CD1c-positive myeloid dendritic cell (primary cell): ENCODE measurements around the gene PARP14.
"Not testable (repeated sequence)": the region's sequence is repeated elsewhere in the genome, so short reads cannot be mapped to it uniquely, and the experiment has no call there.

Source experiments
- DNase-seq: peaks from one replicate; pipeline ENCODE4 v3.0.0-alpha.2; 2016; ENCODE audit errors: extremely low spot score

PARP14 gene

GRCh38 chr3:122679085-122679881 is 1.4 kb upstream of the PARP14 start:
- peak; percentile 72 for DNase-seq

GRCh38 chr3:122679882-122680474 is 661 bp upstream of the PARP14 start:
- DNase-seq: no peak

- no peak for DNase-seq
These were observed 790 bp downstream of the PARP14 start for GRCh38 chr3:122681284-122681973.

- no peak for DNase-seq
These were observed 1.4 kb downstream of the PARP14 start for GRCh38 chr3:122681974-122682409.

GRCh38 chr3:122682778-122683411 is 2.3 kb downstream of the PARP14 start:
- peak; percentile 58 for DNase-seq

- no peak for DNase-seq
These were observed 6.7 kb downstream of the PARP14 start for GRCh38 chr3:122687298-122687697.

GRCh38 chr3:122688996-122689395 is 8.4 kb downstream of the PARP14 start:
- DNase-seq: peak; percentile 34

GRCh38 chr3:122689587-122689986 is 8.9 kb downstream of the PARP14 start:
- DNase-seq: no peak

- DNase-seq: no peak
These were observed 9.5 kb downstream of the PARP14 start for GRCh38 chr3:122690096-122690495.

- no peak for DNase-seq
These were observed 10.6 kb downstream of the PARP14 start for GRCh38 chr3:122691195-122691594.

GRCh38 chr3:122692674-122693073 is 12.0 kb downstream of the PARP14 start:
- no peak for DNase-seq

GRCh38 chr3:122694966-122695365 is 14.3 kb downstream of the PARP14 start:
- no peak for DNase-seq

GRCh38 chr3:122695927-122696561 is 15.4 kb downstream of the PARP14 start:
- no peak for DNase-seq

- DNase-seq: no peak
These were observed 17.4 kb downstream of the PARP14 start for GRCh38 chr3:122697952-122698620.

GRCh38 chr3:122700193-122700592 is 19.6 kb downstream of the PARP14 start:
- no peak for DNase-seq

- no peak for DNase-seq
These were observed 24.7 kb downstream of the PARP14 start for GRCh38 chr3:122705379-122705778.

- DNase-seq: not testable (repeated sequence)
These were observed 30.1 kb downstream of the PARP14 start for GRCh38 chr3:122710616-122711251.

GRCh38 chr3:122714273-122714672 is 33.6 kb downstream of the PARP14 start:
- no peak for DNase-seq

GRCh38 chr3:122716667-122717066 is 36.0 kb downstream of the PARP14 start:
- no peak for DNase-seq

GRCh38 chr3:122719273-122719921 is 38.8 kb downstream of the PARP14 start:
- no peak for DNase-seq
